NCI-H2196 (cell line): ENCODE data around the gene SPACDR.

Experiments
- DNase-seq: peaks from one replicate; lab custom pipeline; 2025; ENCODE audit not compliant: unreplicated experiment; lab: John Stamatoyannopoulos, UW

Gene SPACDR

DNA sequence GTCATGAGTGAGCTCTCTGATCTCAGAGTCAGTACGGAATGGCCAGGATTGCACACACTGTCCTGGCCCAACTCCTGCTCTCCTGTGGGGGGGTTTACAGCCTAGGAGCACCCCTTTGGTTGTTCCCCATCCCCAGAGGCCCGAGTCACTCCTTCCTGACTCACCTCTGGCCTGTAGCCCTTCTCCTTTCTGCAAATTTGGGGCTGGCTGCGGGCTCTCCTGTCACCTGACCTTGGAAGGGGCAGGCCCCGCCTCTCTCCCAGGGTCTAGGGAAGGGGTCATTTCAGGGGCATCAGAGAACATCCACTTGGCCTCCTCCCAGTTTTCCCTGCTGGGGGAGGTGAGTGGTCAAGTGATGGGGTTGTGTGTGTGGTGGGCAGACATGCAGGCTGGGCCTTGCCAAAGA, 21.4 kb upstream of the SPACDR start:
- no peak for DNase-seq

DNA sequence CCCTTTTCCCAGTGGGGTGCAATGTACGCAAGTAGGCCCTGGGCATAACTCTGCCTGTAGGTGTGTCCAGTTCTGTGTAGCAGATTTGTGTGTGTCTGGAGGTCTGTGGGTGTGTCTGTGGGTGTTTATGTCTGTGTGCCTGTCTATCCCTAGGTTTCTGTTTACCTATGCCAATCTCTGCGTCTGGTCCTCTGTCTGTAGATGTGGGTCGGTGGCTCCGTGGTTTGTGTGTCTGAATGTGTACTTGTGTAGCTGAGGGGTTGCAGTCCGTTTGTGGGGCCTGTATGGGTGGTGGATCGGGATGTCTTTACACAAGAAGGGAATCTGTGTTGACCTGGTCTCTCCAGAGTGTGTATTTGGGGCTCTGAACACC, 20.6 kb upstream of the SPACDR start:
- no peak for DNase-seq

DNA sequence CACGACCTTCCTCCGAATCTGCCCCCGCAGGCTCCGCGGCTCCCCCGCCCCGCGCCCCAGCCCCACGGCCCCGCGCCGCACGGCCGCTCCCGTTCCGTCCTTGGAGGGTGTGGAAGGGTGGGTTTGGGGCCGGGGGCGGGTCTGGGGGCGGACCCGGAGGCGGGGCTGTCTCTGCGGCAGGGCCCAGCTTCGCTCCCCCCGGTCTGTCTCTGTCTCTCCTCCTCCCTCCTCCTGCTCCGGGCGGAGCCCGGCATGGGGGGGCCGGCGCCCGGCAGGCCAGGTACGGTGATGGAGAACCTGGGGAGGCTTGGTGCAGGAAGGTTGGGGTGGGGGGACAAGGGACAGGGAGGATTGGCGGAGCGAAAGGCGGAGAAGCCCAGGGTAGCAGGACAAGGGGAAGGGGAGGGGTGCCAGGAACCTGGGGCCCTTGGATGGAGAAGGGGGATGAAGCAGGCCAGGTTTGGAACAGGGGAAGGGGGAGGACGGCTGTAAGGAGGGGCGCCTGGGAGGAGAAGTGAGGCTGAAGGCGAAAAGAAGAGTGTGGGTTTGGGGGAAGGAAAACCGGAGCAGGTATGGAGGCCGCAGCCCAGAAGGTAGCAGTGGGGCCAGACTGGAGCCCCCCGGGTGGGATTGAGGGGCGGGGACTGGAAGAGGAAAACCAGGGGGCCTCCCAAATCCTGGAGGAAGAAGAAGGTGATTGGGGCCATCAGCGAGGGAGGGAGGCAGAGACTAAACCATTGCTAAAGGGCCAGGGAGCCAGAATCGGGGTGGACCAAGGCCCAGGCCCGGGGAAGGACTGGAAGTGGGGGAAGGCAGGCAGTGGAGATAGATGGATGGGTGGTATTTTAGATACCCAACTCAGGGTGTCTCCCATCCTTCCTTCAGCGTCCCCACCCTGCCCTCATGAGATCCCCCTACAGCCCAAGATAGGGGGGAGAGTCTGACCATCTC, 19.9 kb upstream of the SPACDR start, which contains the start of gene NYAP1:
Gene NYAP1, plus strand, starts transcription at position 206 of the 951 bp plus-strand sequence. CDS start 1,385 bp downstream, outside the sequence.
- peak; percentile 74 for DNase-seq

DNA sequence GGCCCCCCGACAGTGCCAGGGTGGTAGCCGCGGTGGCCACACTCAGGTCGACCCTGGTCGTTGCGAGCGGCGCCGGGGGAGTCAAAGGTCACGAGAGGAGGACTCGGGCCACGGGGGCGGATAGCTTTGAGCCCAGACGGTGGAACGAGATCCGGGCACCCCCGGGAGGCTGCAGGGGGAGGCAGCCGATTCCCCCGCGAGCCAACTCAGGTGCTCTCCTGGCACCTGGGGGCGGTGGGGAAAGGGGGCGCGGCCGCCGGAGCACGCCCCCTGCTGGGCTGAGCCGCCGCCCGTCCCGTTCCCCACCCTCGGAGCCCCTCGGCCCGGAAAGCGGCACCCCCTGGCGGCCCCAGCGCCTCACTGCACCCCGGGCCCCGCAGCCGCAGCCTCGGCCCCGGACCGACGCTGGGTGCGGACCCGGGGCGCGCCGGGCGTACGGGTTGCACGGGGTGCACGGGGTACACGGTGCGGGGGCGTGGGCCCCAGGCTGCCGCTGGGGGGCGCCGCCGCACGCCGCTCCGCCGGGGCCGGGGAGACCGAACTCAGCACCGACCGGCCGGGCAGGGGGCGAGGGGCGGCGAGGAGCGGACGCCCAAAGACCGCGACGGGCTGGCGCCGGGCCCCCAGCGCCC, 19.1 kb upstream of the SPACDR start:
- DNase-seq, result peak; percentile 74

DNA sequence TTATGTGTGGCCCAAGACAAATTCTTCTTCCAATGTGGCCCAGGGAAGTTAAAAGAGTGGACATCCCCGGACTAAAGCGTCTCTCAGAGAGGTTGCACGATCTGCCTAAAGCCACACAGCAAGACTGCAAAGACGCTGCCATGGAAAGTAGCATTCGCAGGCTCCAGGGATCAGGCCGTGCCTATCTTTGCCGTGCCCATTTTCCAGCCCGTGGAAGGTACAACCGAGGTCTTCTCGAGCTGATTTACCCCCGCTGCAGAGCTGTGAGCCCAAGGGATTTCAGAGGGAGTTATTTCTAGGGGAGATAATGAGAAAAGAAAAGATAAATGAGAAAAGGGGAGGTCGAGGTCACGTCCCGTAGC, 18.6 kb upstream of the SPACDR start:
- DNase-seq, result no peak

DNA sequence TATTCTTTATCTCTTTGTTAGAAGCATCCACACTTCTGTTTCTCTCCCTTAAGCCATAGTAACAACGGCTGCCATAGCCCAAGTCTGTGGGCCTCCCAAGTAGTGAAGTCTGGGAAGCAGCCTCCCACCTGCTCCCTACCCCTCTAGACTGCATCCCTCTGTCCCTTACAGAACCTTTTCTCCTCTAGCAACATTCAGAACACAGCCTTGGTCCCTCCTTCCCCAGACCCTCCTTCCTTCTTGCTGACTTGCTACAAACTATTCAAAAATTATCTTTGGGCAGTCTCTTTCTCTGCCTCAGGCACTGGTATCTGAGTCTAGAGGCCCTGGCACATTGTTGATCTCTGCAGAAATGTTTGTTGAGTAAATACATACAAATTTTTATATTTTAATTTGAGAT, 17.4 kb upstream of the SPACDR start:
- DNase-seq, result no peak

DNA sequence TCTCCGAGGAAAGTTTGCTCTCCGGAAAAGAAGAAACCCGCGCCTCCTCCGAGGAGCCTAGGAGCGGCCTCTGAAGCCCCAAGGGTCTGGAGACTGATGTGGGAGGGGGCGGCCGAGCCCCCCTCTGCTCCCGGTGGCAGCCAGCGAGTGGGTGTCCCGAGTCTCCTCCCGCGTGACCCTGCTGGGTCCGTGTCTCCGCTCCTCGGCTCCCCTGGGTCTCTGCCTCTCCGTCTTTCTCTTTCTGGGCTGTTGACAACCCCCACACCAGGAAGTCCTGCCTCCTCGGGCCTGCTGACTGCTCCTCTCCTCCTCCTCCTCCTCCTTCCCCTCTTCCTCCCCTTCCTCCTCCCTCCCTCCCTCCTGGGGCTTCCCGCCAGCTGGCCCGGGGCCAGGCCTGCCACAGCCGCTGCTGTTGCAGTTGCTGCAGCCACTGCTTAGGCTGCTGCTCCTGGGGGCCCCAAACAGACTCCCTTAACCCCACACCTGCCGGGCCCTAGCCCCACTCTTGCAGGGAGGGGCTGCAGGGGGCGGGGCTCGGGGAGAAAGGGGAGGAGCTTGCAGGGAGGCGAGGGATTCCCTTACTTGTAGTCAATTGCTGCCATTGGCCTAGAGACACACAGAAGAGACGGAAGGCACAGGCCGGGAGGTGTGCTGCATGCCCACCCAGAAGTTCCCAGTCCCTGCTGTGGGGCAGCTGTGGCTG, 15.0 kb upstream of the SPACDR start, which contains the start of gene TSC22D4:
Gene TSC22D4, minus strand, starts transcription at position 257 of the 703 bp plus-strand sequence. CDS start 1,176 bp downstream, outside the sequence.
- DNase-seq, result peak; percentile 78

DNA sequence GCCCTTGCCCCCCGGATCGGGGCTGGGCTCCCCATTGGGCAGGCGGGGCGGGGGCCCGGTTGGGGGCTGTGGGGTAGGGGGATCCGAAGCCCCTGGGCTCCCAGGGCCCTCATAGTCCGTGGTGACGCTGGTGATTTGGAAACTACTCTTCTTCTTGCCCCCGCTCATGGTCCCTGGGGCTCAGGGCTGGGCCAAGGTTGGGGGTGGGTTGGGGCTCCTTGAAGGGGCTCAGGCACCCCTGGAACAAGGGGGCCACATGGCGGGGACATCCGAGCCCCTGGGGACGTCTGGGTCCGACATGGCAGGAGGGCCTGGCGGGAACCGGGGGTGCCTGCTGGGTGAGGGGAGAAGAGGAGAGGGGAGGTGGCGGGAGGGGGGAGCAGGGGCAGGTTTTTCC, 13.8 kb upstream of the SPACDR start:
- DNase-seq, result no peak

DNA sequence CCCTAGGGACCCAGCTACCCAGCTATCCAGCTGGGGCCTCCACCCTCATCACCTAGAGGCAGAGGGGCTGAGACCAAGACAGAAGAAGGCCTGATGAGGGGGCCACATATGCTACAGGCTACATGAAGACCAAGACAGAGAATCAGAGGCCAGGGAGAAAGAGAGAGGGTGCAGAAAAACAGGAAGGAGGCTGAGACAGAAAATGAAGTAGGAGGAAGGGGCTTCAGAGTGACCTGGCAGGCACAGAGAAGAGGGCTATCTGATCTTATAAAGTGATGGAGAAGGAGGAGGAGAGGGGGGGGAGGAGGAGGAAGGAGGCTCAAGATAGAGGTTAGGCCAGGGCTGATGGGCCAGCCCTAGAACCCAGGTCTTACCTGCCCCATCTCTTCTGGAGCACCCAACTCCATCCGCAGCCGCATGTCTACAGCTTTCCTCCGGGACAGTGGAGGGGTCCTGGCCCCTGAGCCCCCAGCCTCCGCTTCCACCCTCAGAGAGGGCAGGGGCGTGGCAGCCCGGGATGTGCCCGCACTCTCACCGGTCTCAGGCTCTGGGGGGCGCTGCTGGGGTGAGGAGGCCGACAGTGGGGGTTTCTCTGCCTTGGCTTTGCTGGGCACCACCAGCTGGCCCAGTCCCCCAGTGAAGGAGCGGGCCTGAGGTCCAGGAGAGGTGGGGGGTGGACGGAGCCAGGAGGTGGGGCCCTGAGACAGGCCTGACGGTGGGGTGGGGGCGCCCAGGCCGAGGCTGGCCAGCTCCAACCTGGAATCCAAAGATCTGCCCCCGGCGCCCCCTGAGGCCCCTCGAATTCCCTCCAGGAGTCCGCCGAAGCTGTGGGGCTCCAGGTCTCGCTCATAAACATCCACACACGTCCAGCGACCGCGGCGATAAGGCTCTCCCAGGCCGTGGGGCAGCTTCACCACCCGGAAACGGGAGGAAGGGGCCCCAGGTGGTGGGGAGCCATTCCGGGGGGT, 13.1 kb upstream of the SPACDR start:
- DNase-seq, result no peak

DNA sequence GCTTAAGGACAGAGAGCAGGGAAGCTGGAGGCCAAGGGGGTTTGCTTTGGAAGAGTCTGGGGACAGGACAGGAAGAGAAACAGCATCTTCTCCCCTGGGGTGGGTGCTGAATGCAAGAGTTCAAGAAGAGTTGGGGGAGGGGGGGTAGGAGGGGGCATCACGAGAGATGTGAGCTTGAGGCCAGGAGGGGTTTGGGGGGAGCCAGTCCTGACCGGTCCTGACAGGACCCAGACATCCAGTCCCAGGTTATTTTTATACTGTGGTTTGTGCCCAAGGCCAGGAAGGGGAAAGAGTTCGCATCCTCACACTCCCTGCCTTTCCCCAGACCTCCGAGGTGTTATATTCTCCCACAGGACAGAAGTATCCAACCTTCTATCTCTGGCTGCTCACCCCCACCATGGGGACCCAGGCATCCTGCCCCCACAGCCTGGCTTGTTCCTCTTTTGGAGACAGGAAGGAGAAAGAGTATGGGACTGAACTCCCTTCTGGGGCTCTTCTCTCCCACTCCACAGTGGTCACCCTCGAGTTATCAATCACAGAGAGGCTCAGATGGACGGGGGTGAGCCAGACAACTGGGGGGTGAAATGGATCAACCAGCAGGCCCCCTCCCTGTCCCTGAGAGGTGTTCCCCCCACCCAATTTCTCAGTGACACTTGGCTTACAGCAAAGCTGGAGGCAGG, 12.2 kb upstream of the SPACDR start:
- DNase-seq, result no peak

DNA sequence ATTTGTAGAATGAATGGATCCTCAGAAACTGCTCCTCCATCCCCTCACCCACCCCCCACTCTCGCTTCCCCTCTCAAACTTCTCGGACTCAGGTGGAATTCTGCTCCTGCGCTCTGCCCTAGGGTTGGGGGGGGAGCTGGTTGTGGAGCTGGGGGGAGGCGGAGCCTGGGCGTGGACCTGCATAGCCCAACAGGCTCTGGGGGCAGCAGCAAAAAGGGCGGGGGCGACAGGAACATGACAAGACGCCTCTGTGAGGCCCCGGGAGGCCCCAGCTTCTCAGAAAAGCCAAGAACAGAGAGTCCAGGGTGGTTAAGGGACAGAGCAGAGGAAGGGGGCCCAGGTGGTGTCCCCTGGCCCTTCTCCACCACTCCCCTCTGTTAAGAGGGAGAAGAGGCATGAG, 11.5 kb upstream of the SPACDR start:
- no peak for DNase-seq

DNA sequence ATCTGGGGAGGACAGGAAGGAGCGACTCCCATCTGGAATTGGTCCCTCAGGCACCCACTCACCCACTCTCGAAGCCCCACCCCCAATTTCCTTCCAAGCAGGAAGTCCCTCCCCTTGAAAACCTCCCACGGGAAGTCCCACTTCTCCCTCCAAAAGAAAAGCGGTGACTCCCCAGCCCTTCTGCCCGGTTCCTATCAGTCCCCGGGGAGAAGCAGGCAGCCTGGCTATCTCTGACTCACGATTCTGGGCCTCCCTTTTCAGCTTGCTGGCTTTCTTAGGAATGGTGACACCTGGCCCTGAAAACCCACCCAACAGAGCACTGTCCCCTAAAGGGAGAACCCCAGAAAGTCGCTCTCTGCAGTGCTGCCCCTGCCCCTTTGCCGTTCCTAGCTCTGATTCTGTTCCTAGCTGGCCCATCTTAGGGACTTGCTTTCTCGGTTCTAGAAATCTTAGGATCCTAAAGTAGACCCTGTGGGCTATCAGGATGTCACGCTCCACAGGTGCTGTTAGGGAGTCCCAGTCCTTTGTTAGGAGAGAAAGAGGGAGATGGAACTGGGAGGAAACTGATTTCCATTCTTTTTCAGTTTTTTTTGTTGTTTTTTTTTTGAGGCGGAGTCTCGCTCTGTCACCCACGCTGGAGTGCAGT, 8.9 kb upstream of the SPACDR start:
- no peak for DNase-seq

DNA sequence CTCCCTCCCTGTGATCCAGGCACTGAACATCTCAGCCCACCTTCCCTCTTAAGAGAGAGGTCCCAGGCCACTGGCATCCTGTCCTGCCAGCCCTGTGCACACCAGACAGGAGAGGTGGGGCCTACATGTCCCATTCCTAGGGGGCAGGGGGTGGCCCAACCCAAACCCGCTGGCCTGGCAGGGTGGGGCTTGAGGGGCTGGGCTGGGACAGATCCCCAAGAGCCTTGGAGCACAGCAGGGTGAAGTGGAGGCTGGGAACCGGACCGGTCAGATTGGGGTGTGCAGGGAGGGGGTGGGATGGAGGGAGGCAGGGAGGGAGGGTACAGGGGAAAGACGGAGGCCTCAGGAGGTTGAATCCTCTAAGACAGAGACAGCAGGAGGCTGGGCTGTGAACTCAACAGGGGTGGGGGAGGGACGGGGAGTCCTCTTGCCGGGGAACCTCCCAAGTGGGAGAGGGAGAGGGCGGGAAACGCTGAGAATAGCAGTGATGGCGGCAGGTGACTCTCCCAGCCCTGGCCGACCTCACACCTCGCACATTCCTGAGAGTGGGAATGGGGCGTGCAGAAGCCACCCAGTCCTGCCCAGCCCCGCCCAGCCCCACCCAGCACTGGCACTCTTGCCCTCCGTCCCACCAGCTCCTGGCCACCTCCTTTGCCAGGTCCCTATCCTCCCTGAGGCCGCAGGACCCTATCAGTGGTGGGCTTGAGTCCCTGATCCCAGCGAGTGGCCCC, 8.2 kb upstream of the SPACDR start:
- no peak for DNase-seq

DNA sequence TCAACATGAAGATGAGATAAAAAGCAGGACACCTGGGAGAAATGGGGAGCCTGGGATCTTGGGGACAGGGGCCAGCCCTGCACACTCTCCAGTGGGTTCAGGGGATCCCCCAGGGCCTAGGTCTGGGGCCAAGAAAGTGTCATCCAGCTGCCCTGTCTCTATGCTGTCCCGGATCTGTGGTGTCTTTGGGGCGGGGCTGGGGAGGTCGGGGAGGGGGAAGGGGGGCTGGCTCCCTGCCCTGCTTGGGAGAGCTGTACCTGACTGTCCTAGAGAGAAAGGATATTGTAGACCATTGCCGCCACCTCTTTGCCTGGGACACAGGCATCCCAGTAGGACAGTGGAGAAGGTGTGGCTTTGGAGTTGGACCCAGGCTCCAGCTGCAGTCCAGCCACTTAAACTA, 7.0 kb upstream of the SPACDR start:
- no peak for DNase-seq

DNA sequence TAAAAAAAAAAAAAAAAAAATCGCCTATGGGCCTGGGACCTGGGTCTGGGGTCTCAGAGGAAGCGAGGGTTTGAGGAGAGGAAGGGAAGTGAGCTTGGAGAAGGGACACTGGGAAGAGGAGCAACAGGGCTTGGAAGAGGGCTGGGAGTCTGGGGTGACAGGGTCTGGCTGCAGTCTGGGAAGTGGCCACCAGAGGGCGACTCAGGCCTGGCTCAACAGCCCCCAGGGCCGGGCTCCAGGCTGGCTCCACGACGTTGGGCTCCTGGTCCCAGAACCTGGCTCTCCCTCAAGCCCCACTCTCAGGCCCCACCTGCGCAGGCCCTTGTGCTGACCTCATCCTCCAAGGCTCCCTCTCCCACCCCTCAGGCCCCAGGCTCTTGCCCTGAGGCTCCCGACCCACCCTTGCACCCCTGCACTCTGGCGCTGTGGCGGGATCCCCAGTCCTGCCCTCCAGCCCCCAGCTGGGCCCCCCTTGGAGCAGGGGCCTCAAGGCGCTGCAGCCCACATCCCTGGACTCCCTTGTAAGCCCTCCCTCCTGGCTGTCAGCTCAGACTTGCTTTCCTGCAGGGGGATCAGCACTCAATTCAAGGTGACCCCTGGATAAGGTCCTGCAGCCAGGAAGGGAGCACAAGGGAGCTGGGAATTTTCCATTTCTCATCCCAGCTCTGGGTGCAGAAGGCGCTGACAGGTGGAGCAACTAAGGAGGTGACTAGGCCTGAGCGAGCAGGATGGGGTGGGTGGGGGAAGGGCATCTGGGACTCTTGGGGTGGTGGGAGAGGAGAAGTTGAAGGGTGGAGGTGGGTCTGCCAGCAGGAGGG, 5.4 kb upstream of the SPACDR start:
- peak; percentile 84 for DNase-seq

DNA sequence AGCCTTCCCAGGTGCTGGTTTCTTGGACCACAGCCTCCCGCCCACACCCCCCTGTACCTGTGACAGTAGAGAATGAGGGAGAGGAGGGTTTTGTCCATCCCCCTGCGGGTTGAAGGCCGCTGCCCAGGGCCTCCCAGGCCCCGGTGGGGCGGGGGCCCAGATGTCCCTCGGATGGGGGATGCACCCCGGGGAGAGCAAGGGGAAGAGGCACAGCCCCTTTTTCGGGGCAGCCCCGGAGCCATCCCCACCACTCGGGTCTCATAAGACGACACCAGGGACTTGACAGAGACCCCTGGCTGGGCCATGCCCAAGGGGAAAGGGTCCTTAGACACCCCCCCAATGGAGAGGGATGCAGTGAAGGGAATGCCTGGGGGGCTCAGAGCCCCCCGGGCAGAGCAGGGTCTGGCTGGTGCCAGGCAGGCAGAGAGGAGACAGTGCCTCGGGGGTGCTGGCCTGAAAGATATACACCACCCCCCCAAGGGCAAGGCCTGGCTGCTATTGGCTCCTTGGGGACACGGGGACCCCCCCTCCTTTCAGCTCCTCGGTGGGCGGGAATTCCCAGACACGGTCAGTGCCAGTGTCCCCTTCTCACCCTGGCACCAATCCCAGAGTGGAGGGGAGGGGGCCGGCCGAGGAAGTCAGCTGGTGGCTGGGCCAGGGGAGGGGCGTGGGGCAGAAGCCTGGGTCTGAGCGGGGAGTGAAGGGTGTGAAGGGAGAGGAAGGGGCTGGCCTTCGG, 3.7 kb upstream of the SPACDR start:
- no peak for DNase-seq
